K562 (cell line): Measurements from ENCODE around the gene NEU1. TPM values are rescaled to one million over a fixed set of nuclear protein-coding genes. Genes with fewer than 3 reads are reported as not detected.

Source experiments
- CTCFL ChIP-seq: IDR thresholded peaks from 2 replicates; pipeline ENCODE4 v1.6.1; 2011; ENCODE audit warnings: borderline replicate concordance, low read depth, mild to moderate bottlenecking, moderate library complexity, low read length; ENCODE audit not compliant: insufficient read depth, poor library complexity, severe bottlenecking
- CUX1 ChIP-seq: fragments of 200-800 bp; sonication (Bioruptor generic); IDR thresholded peaks from 2 replicates; pipeline ENCODE4 v1.6.1; 2016; ENCODE audit warnings: missing genetic modification characterization, missing compliant biosample characterization
- DDX20 ChIP-seq: fragments of 450-650 bp; IDR thresholded peaks from 2 replicates; pipeline ENCODE4 v1.6.1; 2016; ENCODE audit warnings: missing genetic modification characterization, low read depth, mild to moderate bottlenecking, missing compliant biosample characterization, moderate library complexity
- HDAC2 ChIP-seq: fragments of 450-650 bp; IDR thresholded peaks from 2 replicates; pipeline ENCODE4 v1.6.1; 2016; ENCODE audit warnings: mild to moderate bottlenecking
- ILK ChIP-seq: fragments of 450-650 bp; IDR thresholded peaks from 2 replicates; pipeline ENCODE4 v1.6.1; 2016; ENCODE audit warnings: missing genetic modification characterization, low read depth, mild to moderate bottlenecking, missing compliant biosample characterization, moderate library complexity, borderline replicate concordance
- JUNB ChIP-seq: fragments of 450-650 bp; formaldehyde crosslinking; conservative IDR thresholded peaks from 2 replicates; pipeline ENCODE4 v1.4.0; 2020; ENCODE audit warnings: mild to moderate bottlenecking
- KDM5B ChIP-seq: fragments of 200-600 bp; sonication (generic); IDR thresholded peaks from 2 replicates; pipeline ENCODE4 v1.6.1; 2012; ENCODE audit warnings: low read depth, mild to moderate bottlenecking, moderate library complexity, low read length, control low read depth, inconsistent platforms; ENCODE audit not compliant: insufficient replicate concordance
- MEIS2 ChIP-seq: fragments of 450-650 bp; IDR thresholded peaks from 2 replicates; pipeline ENCODE4 v1.6.1; 2014; ENCODE audit warnings: mild to moderate bottlenecking; ENCODE audit not compliant: partially characterized antibody
- NEUROD1 ChIP-seq: fragments of 150-350 bp; IDR thresholded peaks from 2 replicates; pipeline ENCODE4 v1.6.1; 2014; ENCODE audit warnings: borderline replicate concordance, low read length, low read depth; ENCODE audit not compliant: partially characterized antibody
- NFRKB ChIP-seq: fragments of 450-650 bp; IDR thresholded peaks from 2 replicates; pipeline ENCODE4 v1.6.1; 2016; ENCODE audit warnings: low read depth
- YY1 ChIP-seq, 3 experiments: IDR thresholded peaks; 2 replicates each; pipeline ENCODE4 v1.6.1; 2011; ENCODE audit warnings: low read length in 2 of 3, mild to moderate bottlenecking in 2 of 3, moderate library complexity in 2 of 3, borderline replicate concordance in 1 of 3, control low read depth in 1 of 3, low read depth in 1 of 3; ENCODE audit not compliant: insufficient read depth in 3 of 3, insufficient replicate concordance in 2 of 3, control insufficient read depth in 1 of 3, insufficient read length in 1 of 3; ENCODE audit errors: extremely low read depth in 1 of 3
- ZBTB17 ChIP-seq: fragments of 450-650 bp; formaldehyde crosslinking; IDR thresholded peaks from 2 replicates; pipeline ENCODE4 v1.4.0; 2020; ENCODE audit warnings: mild to moderate bottlenecking
- ZNF143 ChIP-seq: sonication (generic); formaldehyde crosslinking; IDR thresholded peaks from 2 replicates; pipeline ENCODE4 v1.9.0; 2022; ENCODE audit warnings: mild to moderate bottlenecking, missing genetic modification reagents
- ZNF3 ChIP-seq: fragments of 250-450 bp; sonication (Bioruptor Pico); IDR thresholded peaks from 2 replicates; pipeline ENCODE4 v1.5.0; 2021; ENCODE audit warnings: mild to moderate bottlenecking, moderate library complexity
- ZNF668 ChIP-seq: fragments of 250-450 bp; sonication (Bioruptor Pico); IDR thresholded peaks from 2 replicates; pipeline ENCODE4 v1.8.0; 2022; ENCODE audit warnings: mild to moderate bottlenecking, inconsistent platforms
- ZNF79 ChIP-seq: fragments of 250-450 bp; sonication (Bioruptor Pico); IDR thresholded peaks from 2 replicates; pipeline ENCODE4 v1.4.0; 2020; ENCODE audit warnings: low read depth, mild to moderate bottlenecking, moderate library complexity
- ZNF830 ChIP-seq: fragments of 250-450 bp; sonication (Bioruptor Pico); IDR thresholded peaks from 2 replicates; pipeline ENCODE4 v1.5.0; 2021; ENCODE audit warnings: mild to moderate bottlenecking
- polyA plus RNA-seq, 8 experiments: library from polyadenylated mRNA; depleted of rRNA in 4 of 8; stranded (reverse) in 5 of 8; unstranded in 3 of 8; fragments of >200 nt; fragmentation: Nextera tagmentation in 2 of 8; fragmentation: Illumina TruSeq in 1 of 8; extraction: Ambion mirVana in 2 of 8; extraction: Trizol in 1 of 8; gene quantifications; 2 replicates each; pipeline versions ENCODE4 v1.2.1 to v1.2.3, GENCODE V29; 2011 to 2014; ENCODE audit warnings: inconsistent platforms in 1 of 8, missing spikeins in 1 of 8
- total RNA-seq, 7 experiments: library from RNA; depleted of rRNA in 6 of 7; stranded (reverse); fragments of >200 nt in 6 of 7; fragmentation: Illumina TruSeq in 2 of 7; extraction: Trizol in 2 of 7; gene quantifications; 2 replicates each; pipeline versions ENCODE4 v1.2.1 to v1.2.3, GENCODE V29; 2011 to 2021; ENCODE audit warnings: low replicate concordance in 1 of 7
- TF ChIP-seq, protein P1 (sequence below): fragments of 450-650 bp; IDR thresholded peaks from 2 replicates; pipeline ENCODE4 v1.6.1; 2016; ENCODE audit warnings: missing biosample characterization, missing genetic modification characterization

Gene NEU1
- total and polyA plus RNA-seq, 9 of the 15 experiments (the other 6 are each of a cell fraction or from before 2014, with no cell fraction given) = 14.8 to 67.8 (median 51.0) TPM

DNA sequence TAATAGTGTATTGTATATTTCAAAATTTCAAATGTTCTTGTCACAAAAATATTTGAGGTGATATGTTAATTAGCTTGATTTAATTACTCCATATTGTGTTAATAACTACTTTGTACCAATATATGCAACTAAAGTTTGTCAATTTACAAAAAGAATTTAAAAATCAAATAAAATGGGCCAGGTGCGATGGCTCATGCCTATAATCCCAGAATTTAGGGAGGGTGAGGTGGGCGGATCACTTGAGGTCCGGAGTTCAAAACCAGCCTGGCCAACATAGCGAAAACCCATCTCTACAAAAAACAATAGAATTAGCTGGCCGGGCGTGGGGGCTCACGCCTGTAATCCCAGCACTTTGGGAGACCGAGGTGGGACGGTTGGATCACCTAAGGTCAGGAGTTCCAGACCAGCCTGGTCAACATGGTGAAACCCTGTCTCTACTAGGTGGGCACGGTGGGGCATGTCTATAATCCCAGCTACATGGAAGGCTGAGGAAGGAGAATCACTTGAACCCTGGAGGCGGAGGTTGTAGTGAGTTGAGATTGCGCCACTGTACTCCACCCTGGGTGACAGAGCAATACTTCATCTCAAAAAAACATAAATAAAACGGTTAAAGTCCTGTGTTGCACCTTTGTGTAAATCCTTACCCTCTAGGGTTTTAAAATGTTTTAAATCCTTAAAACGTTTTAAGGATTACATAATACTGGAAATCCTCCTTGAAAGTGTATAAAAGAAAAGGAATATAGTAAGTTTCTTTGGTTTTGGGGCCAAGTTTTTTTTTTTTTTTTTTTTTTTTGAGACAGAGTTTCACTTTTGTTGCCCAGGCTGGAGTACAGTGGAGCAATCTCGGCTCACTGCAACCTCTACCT lies 31.0 kb downstream of the NEU1 start (continued):
- TF ChIP-seq KDM5B (peak; percentile 11), ZNF143 (CRISPR knock-in tag) (no peak), ZNF830 (CRISPR knock-in tag) (peak; percentile 90; the same call in 1 of the 2 replicates), HDAC2 (peak; percentile 66; the same call in 1 of the 2 replicates), ZNF3 (no peak), NFRKB (no peak), ILK (tag) (no peak), DDX20 (tag) (no peak), CTCFL (no peak), JUNB (CRISPR knock-in tag) (no peak), CUX1 (0 out of 2 replicates have a peak, but pooled peaks have one; percentile 19), ZNF668 (no peak), MEIS2 (peak; percentile 87), ZBTB17 (CRISPR knock-in tag) (peak; percentile 63; the same call in 1 of the 2 replicates), YY1 (IDR thresholded peaks at IDR 0.05; ENCODE audit: borderline replicate concordance in 1 of 3, control insufficient read depth in 1 of 3, extremely low read depth in 1 of 3, insufficient read depth in 3 of 3, insufficient read length in 1 of 3, insufficient replicate concordance in 2 of 3, low read depth in 1 of 3, low read length in 2 of 3) (peak in 1 of 3 experiments; percentile 4), NEUROD1 (peak; percentile 21), ZNF79 (CRISPR knock-in tag) (no peak)
- TF ChIP-seq, protein P1, sequence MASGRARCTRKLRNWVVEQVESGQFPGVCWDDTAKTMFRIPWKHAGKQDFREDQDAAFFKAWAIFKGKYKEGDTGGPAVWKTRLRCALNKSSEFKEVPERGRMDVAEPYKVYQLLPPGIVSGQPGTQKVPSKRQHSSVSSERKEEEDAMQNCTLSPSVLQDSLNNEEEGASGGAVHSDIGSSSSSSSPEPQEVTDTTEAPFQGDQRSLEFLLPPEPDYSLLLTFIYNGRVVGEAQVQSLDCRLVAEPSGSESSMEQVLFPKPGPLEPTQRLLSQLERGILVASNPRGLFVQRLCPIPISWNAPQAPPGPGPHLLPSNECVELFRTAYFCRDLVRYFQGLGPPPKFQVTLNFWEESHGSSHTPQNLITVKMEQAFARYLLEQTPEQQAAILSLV (tag) = peak; percentile 70
